ENCODE results near the gene RNU6-9.

The RNU6-9 gene

DNA sequence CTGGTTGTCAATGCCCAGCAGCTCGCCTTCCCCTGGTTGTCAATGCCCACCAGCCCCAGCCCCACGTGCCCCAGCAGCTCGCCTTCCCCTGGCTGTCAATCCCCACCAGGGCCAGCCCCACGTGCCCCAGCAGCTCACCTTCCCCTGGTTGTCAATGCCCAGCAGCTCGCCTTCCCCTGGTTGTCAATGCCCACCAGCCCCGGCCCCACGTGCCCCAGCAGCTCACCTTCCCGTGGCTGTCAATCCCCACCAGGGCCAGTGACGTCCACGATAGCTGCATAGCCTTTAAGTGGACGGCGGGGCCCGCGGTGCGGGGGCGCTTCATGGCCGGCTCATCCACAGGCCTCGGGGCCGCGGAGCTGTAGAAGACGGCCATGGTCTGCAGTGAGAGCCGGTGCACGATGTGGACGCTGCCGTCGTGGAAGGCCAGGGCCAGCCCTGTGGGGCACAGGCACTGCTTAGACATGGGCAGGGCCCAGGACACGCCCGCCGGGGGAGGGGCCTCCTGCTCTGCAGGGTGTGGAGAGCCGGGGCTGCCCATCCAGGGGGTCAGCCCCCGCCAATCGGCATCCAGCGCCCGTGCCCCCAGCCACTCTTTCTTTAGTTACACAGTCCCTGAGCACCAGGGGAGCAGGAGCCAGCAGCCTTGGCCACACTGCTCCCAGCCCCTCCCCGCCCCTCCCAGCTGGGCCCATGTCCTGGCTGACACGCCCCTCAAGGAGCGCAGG is 13.4 kb upstream of the RNU6-9 start:
- Histone ChIP-seq H3K79me2 (ENCODE audit: control insufficient read depth, insufficient read depth, low read length, unreplicated experiment) (no peaks in the 10 kb centered on the region), H3K36me3 (ENCODE audit: insufficient read depth, low read length) (peaks cover 5% of the 10 kb centered on the region; the same call in 1 of the 2 replicates), H3K27ac (ENCODE audit: low read depth, low read length) (no peak overlapping the region), H3K4me3 (ENCODE audit: low read depth, low read length) (no peak overlapping the region), H3K27me3 (ENCODE audit: insufficient read depth, low read length) (no peaks in the 10 kb centered on the region), H3K4me1 (ENCODE audit: control insufficient read depth, insufficient read depth, low read length, unreplicated experiment) (no peaks in the 10 kb centered on the region), H2AFZ (ENCODE audit: low read length, unreplicated experiment) (no peak overlapping the region)

DNA sequence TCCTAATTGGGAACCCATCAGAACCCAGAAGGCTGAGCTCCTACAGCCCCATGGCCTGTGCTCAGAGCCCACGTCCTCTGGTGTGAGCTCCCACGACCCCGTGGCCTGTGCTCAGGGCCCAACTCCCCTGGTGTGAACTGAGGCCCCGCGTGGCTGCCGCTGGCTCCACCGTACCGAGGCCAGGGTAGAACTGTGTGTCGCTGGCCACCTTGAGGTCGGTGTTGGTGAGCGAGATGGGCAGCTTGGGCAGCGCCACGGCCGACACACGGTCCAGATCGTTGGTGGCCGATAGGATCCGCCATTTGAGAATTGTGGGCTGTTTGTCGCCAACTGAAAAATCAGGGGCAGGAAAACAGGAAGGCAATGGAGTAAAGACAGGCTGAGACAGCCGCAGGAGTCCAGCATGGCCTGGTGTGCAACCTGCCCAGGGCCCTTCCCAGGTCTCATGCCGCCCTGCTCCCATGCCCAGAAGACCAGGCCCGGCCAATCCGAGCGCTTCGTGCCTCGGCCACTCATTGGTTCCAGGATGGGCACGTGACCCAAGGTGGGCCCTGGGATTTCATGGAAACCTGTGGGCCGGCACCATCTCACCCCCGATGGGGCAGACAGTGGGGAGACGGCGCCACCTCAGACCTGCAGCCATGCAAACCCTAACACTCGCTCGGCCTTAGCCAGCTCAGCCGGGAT is 11.8 kb upstream of the RNU6-9 start:
- Histone ChIP-seq H3K27me3 (ENCODE audit: insufficient read depth, low read length) (no peaks in the 10 kb centered on the region), H3K4me3 (ENCODE audit: low read depth, low read length) (no peak overlapping the region), H3K79me2 (ENCODE audit: control insufficient read depth, insufficient read depth, low read length, unreplicated experiment) (no peaks in the 10 kb centered on the region), H3K27ac (ENCODE audit: low read depth, low read length) (no peak overlapping the region), H3K36me3 (ENCODE audit: insufficient read depth, low read length) (peaks cover 5% of the 10 kb centered on the region; the same call in 1 of the 2 replicates), H3K4me1 (ENCODE audit: control insufficient read depth, insufficient read depth, low read length, unreplicated experiment) (no peaks in the 10 kb centered on the region), H2AFZ (ENCODE audit: low read length, unreplicated experiment) (no peak overlapping the region)

DNA sequence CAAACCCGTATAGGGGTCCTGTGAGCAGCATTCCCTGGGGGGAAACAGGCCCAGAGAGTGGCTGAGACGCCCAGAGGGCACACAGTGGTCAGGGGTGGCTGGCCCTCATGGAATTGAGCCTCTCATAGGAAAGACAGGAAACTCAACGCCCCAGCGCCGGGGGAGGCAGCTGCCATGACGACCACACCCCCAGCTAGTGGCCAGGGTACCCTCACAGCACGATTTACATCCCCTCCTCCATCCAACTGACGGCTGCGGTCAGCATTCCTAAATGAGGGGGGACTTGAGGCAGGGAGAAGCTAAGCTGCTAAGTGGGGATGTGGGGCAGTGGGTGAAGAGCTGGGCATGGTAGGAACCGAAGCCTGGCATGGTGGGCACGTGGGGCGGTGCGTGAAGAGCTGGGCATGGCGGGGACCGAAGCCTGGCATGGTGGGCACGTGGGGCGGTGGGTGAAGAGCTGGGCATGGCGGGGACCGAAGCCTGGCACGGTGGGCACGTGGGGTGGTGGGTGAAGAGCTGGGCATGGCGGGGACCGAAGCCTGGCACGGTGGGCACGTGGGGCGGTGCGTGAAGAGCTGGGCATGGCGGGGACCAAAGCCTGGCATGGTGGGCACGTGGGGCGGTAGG is 10.3 kb upstream of the RNU6-9 start:
- no peak overlapping the region for H3K27ac ChIP-seq (ENCODE audit: low read depth, low read length)
- H3K4me1 ChIP-seq (ENCODE audit: control insufficient read depth, insufficient read depth, low read length, unreplicated experiment), result no peaks in the 10 kb centered on the region
- no peak overlapping the region for H2AFZ ChIP-seq (ENCODE audit: low read length, unreplicated experiment)
- H3K36me3 ChIP-seq (ENCODE audit: insufficient read depth, low read length), result peaks cover 5% of the 10 kb centered on the region; the same call in 1 of the 2 replicates
- H3K27me3 ChIP-seq (ENCODE audit: insufficient read depth, low read length), result no peaks in the 10 kb centered on the region
- H3K79me2 ChIP-seq (ENCODE audit: control insufficient read depth, insufficient read depth, low read length, unreplicated experiment), result no peaks in the 10 kb centered on the region
- no peak overlapping the region for H3K4me3 ChIP-seq (ENCODE audit: low read depth, low read length)

DNA sequence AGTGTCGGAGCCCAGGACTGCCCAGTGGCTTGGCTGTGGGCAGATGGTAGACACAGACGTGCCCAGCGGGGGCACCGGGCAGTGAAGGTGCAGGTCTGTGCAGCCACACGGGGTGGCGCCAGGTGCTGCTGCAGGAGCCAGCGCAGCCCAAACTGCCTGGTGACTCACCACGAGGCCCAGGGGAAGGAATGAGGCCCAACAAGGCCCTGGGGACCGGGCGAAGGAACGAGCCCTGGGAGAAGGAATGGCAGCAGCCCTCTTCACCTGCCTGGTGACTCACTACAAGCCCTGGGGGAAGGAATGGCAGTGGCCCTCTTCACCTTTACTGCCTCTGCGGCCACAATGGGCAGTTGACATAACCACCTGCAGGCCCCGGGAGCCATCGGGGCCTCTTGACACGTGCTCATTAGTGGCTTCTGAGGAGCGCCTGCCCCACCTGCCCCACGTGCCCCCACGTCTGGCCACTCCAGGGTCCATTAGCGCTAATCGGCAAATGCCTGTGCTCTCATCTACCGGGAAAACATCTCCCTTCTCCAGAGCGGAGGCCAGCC is 9.5 kb upstream of the RNU6-9 start:
- peaks cover 5% of the 10 kb centered on the region; the same call in 1 of the 2 replicates for H3K36me3 ChIP-seq (ENCODE audit: insufficient read depth, low read length)

DNA sequence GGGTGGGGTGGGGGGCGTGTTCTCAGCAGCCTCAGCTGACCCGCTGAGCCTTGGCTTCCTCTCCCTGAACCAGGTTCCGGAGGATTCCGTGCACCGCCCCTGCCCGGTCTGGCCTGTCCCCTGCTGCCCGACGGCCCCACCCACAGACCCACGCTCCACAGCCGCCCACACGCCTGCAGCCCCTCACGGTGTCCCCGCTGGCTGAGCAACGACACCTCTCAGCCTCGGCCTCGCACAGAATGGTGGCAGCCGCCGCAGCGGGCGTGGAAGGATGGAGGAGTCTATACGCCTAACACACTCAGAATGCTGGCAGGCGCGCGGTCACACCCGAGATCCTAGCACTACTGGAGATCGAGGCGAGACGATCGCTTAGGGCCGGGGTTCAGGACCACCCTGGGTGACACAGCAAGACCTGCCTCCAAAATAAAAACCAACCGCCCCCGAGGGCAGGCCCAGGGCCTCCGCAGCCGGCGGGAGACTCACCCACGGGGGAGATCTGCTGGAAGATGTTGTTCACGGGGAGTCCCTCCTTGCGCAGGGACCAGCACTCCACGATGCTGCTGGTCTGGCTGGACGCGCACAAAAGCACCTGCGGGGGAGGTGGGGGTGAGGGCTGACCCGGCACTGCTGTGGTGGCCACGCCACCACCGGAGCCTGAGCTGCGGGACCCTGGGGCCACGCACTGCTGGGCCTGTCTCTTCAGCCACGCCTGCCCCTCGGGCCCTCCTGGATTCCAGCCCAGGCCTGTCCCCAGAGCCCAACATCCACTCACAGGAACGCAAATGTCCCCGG is 8.7 kb upstream of the RNU6-9 start:
- Histone ChIP-seq H3K27me3 (ENCODE audit: insufficient read depth, low read length) (no peaks in the 10 kb centered on the region), H3K36me3 (ENCODE audit: insufficient read depth, low read length) (peaks cover 5% of the 10 kb centered on the region; the same call in 1 of the 2 replicates), H2AFZ (ENCODE audit: low read length, unreplicated experiment) (no peak overlapping the region), H3K27ac (ENCODE audit: low read depth, low read length) (no peak overlapping the region), H3K79me2 (ENCODE audit: control insufficient read depth, insufficient read depth, low read length, unreplicated experiment) (no peaks in the 10 kb centered on the region), H3K4me1 (ENCODE audit: control insufficient read depth, insufficient read depth, low read length, unreplicated experiment) (no peaks in the 10 kb centered on the region), H3K4me3 (ENCODE audit: low read depth, low read length) (no peak overlapping the region)

More for the DNA sequence above, 9.5 kb upstream of the RNU6-9 start:
- Histone ChIP-seq H3K4me1 (ENCODE audit: control insufficient read depth, insufficient read depth, low read length, unreplicated experiment) (no peaks in the 10 kb centered on the region), H3K27ac (ENCODE audit: low read depth, low read length) (no peak overlapping the region), H2AFZ (ENCODE audit: low read length, unreplicated experiment) (no peak overlapping the region), H3K4me3 (ENCODE audit: low read depth, low read length) (no peak overlapping the region), H3K79me2 (ENCODE audit: control insufficient read depth, insufficient read depth, low read length, unreplicated experiment) (no peaks in the 10 kb centered on the region), H3K27me3 (ENCODE audit: insufficient read depth, low read length) (no peaks in the 10 kb centered on the region)

DNA sequence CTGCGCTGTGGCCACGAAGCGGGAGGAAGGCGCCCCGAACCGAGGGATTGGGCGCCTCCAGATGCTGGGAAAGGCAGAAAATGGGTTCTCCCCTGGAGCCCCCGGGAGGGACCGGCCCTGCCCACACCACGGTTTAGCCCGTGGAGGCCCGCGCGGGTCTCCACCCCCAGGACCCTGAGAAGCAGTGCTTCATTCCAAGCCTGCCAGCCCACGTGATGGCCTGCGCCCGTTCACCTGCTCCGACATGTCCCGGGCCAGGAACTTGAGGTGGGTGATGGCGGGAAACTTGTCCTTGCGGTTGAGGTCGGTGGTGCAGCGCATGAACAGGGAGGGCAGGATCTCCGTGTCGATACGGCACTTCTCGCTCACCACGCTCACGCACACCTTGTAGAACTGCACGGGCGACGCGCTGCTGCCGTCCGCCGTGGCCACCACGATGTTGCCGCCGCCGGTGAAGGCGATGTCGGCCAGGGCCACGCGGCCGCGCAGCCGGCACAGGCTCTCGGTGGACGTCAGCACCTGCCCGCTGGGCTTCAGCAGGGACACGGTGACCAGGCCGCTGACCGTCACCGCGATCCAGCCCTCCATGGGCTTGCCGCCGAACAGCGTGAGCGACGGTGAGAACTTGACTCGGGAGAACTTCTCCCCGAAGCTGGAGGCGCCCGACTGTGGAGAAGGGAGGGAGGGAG is 7.6 kb upstream of the RNU6-9 start:
- Histone ChIP-seq H3K79me2 (ENCODE audit: control insufficient read depth, insufficient read depth, low read length, unreplicated experiment) (no peaks in the 10 kb centered on the region), H3K4me3 (ENCODE audit: low read depth, low read length) (no peak overlapping the region), H2AFZ (ENCODE audit: low read length, unreplicated experiment) (no peak overlapping the region), H3K4me1 (ENCODE audit: control insufficient read depth, insufficient read depth, low read length, unreplicated experiment) (no peaks in the 10 kb centered on the region), H3K27me3 (ENCODE audit: insufficient read depth, low read length) (no peaks in the 10 kb centered on the region), H3K27ac (ENCODE audit: low read depth, low read length) (no peak overlapping the region), H3K36me3 (ENCODE audit: insufficient read depth, low read length) (peaks cover 5% of the 10 kb centered on the region; the same call in 1 of the 2 replicates)

DNA sequence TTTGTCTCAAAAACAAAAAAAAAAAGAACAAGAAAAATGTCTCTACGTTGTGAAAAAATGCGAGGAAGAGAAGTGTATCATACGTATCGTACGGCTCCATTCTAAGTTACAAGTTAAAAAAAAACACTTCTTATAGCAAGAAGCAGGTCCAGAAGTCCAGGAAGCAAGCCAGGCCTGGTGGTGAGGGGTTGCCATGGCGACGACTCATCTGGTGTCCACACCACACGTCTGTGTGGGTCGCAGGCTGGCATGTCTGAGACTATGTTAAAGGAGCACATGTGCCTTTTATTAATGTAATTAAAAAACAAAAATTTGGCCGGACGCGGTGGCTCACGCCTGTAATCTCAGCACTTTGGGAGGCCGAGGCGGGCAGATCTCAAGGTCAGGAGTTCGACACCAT is 6.2 kb upstream of the RNU6-9 start:
- no peak overlapping the region for H3K27ac ChIP-seq (ENCODE audit: low read depth, low read length)

DNA sequence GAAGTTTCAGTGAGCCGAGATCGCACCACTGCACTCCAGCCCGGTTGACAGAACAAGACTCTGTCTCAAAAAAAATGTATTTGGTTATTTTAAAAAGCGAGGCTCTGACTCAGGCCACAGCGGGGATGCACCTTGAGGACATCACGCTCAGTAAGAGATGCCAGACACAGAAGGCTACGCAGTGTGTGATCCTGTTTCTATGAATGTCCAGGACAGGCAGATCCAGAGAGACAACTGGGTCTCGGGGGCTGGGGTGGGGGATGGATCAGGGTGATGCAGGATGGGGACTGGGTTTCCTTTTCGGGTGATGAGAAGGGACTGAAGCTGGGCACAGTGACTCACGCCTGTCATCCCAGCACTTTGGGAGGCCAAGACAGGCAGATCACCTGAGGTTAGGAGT is 5.7 kb upstream of the RNU6-9 start:
- Histone ChIP-seq H2AFZ (ENCODE audit: low read length, unreplicated experiment) (no peak overlapping the region), H3K27me3 (ENCODE audit: insufficient read depth, low read length) (no peaks in the 10 kb centered on the region), H3K27ac (ENCODE audit: low read depth, low read length) (no peak overlapping the region), H3K4me1 (ENCODE audit: control insufficient read depth, insufficient read depth, low read length, unreplicated experiment) (no peaks in the 10 kb centered on the region), H3K4me3 (ENCODE audit: low read depth, low read length) (no peak overlapping the region), H3K79me2 (ENCODE audit: control insufficient read depth, insufficient read depth, low read length, unreplicated experiment) (peaks cover 7% of the 10 kb centered on the region), H3K36me3 (ENCODE audit: insufficient read depth, low read length) (no peaks in the 10 kb centered on the region)

More for the DNA sequence above, 6.2 kb upstream of the RNU6-9 start:
- H3K27me3 ChIP-seq (ENCODE audit: insufficient read depth, low read length), result no peaks in the 10 kb centered on the region
- H3K4me3 ChIP-seq (ENCODE audit: low read depth, low read length), result no peak overlapping the region
- no peaks in the 10 kb centered on the region for H3K36me3 ChIP-seq (ENCODE audit: insufficient read depth, low read length)
- H2AFZ ChIP-seq (ENCODE audit: low read length, unreplicated experiment), result no peak overlapping the region
- H3K79me2 ChIP-seq (ENCODE audit: control insufficient read depth, insufficient read depth, low read length, unreplicated experiment), result peaks cover 2% of the 10 kb centered on the region
- H3K4me1 ChIP-seq (ENCODE audit: control insufficient read depth, insufficient read depth, low read length, unreplicated experiment), result no peaks in the 10 kb centered on the region

DNA sequence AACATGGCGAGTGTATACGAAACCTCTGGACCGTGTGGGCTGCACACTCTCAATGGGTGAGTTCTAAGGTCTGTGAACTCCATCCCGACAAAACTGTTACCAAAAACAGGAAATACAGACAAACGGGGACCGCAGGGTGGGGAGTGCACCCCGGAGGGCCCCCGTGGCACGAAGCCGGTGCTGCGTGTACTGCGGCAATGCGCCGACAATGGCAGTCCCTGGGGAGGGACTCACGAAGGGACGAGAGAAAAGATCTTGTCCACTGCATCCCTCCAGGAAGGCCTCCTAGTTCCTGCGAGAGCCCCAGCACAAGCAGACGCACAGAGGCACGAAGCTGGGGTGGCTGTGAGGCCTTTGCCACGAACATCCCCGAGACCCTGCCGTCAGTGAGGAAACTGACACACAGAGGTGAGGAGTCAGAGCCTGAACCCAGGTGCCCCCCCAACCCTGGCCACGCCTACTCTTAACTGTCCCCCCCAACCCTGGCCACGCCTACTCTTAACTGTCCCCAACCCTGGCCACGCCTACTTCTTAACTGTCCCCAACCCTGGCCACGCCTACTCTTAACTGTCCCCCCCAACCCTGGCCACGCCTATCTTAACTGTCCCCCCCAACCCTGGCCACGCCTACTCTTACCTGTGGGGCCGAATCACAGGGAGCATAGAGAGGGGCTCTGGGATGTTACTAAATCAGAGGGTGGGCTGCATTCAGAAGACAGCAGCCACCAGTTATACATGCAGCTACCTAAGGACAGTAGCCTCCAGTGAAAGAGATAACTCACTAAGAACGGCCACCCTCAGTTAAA is 4.5 kb upstream of the RNU6-9 start:
- H3K79me2 ChIP-seq (ENCODE audit: control insufficient read depth, insufficient read depth, low read length, unreplicated experiment), result peaks cover 7% of the 10 kb centered on the region
- no peak overlapping the region for H2AFZ ChIP-seq (ENCODE audit: low read length, unreplicated experiment)
- no peaks in the 10 kb centered on the region for H3K4me1 ChIP-seq (ENCODE audit: control insufficient read depth, insufficient read depth, low read length, unreplicated experiment)
- H3K27me3 ChIP-seq (ENCODE audit: insufficient read depth, low read length), result no peaks in the 10 kb centered on the region
- H3K36me3 ChIP-seq (ENCODE audit: insufficient read depth, low read length), result no peaks in the 10 kb centered on the region
- no peak overlapping the region for H3K4me3 ChIP-seq (ENCODE audit: low read depth, low read length)
- no peak overlapping the region for H3K27ac ChIP-seq (ENCODE audit: low read depth, low read length)

Measured in ACC112 (cell line).